GM18498 (cell line): Measurements from ENCODE around the gene GRPEL2.
"Not testable (repeated sequence)": the region's sequence is repeated elsewhere in the genome, so short reads cannot be mapped to it uniquely, and the experiment has no call there.

Experiments
- ATAC-seq: cut with Tn5 transposase; IDR thresholded peaks from one replicate; pipeline ENCODE4 v1.9.1; 2021; ENCODE audit warnings: mild to moderate bottlenecking, moderate library complexity; ENCODE audit not compliant: unreplicated experiment

Gene GRPEL2

GRCh38 chr5:149374801-149375200 lies 29.5 kb downstream of the GRPEL2 start:
- no peak for ATAC-seq

- ATAC-seq = no peak
These were observed 30.1 kb downstream of the GRPEL2 start for GRCh38 chr5:149375434-149375833.

- ATAC-seq = no peak
These were observed 30.8 kb downstream of the GRPEL2 start for GRCh38 chr5:149376104-149376503.

- ATAC-seq = no peak
These were observed 31.6 kb downstream of the GRPEL2 start for GRCh38 chr5:149376711-149377447.

- no peak for ATAC-seq
These were observed 33.0 kb downstream of the GRPEL2 start for GRCh38 chr5:149378241-149378820.

- ATAC-seq = no peak
These were observed 34.0 kb downstream of the GRPEL2 start, which contains the start of gene IL17B for GRCh38 chr5:149379177-149379761. Gene IL17B, minus strand, starts transcription at chr5:149379292. Its CDS starts 67 bp downstream, at chr5:149379225.

GRCh38 chr5:149379818-149380374 lies 34.6 kb downstream of the GRPEL2 start:
- ATAC-seq = no peak

GRCh38 chr5:149380466-149381121 lies 35.3 kb downstream of the GRPEL2 start:
- ATAC-seq = no peak

- ATAC-seq = peak; percentile 29
These were observed 36.1 kb downstream of the GRPEL2 start for GRCh38 chr5:149381261-149381985.

- peak; percentile 86 for ATAC-seq
These were observed 36.7 kb downstream of the GRPEL2 start for GRCh38 chr5:149381986-149382338.

- no peak for ATAC-seq
These were observed 37.4 kb downstream of the GRPEL2 start for GRCh38 chr5:149382517-149383220.

GRCh38 chr5:149383399-149383798 lies 38.1 kb downstream of the GRPEL2 start:
- no peak for ATAC-seq

- no peak for ATAC-seq
These were observed 40.9 kb downstream of the GRPEL2 start for GRCh38 chr5:149386166-149386565.

GRCh38 chr5:149387081-149387631 lies 41.9 kb downstream of the GRPEL2 start:
- ATAC-seq = no peak

GRCh38 chr5:149387982-149388381 lies 42.7 kb downstream of the GRPEL2 start:
- no peak for ATAC-seq

- no peak for ATAC-seq
These were observed 43.3 kb downstream of the GRPEL2 start for GRCh38 chr5:149388498-149389190.

- ATAC-seq = no peak
These were observed 44.5 kb downstream of the GRPEL2 start for GRCh38 chr5:149389552-149390495.

- ATAC-seq = not testable (repeated sequence)
These were observed 45.8 kb downstream of the GRPEL2 start for GRCh38 chr5:149391076-149391475.
